AG09319 (cell line): ENCODE data around the gene IL36B.
"Not testable (repeated sequence)": the region's sequence is repeated elsewhere in the genome, so short reads cannot be mapped to it uniquely, and the experiment has no call there.

ENCODE experiments used
- DNase-seq: peaks from one replicate; pipeline ENCODE4 v3.0.0-alpha.2; 2010; ENCODE audit warnings: low read depth; ENCODE audit errors: extremely low read depth
- CTCF ChIP-seq: IDR thresholded peaks from 2 replicates; pipeline ENCODE4 v1.5.1; 2011; ENCODE audit warnings: low read depth, mild to moderate bottlenecking, inconsistent platforms, low read length, moderate library complexity

IL36B gene

GRCh38 chr2:113052396-113052917 is at the start of gene IL36B:
TSS of gene IL36B (minus strand) at chr2:113052867.
- no peak for TF ChIP-seq CTCF
- no peak for DNase-seq

GRCh38 chr2:113102133-113102532 is 49.5 kb upstream of the IL36B start:
- TF ChIP-seq CTCF: no peak

GRCh38 chr2:113098532-113098931 is 45.9 kb upstream of the IL36B start:
- no peak for TF ChIP-seq CTCF
- DNase-seq: no peak

More at GRCh38 chr2:113102133-113102532, 49.5 kb upstream of the IL36B start:
- DNase-seq: no peak

- DNase-seq: no peak
- TF ChIP-seq CTCF: no peak
Measured at GRCh38 chr2:113098041-113098440, 45.4 kb upstream of the IL36B start.

GRCh38 chr2:113096842-113097618 is 44.4 kb upstream of the IL36B start:
- not testable (repeated sequence) for DNase-seq

GRCh38 chr2:113096306-113096705 is 43.6 kb upstream of the IL36B start:
- not testable (repeated sequence) for DNase-seq

- TF ChIP-seq CTCF: no peak
- DNase-seq: no peak
Measured at GRCh38 chr2:113093613-113093977, 40.9 kb upstream of the IL36B start.

- no peak for TF ChIP-seq CTCF
- DNase-seq: no peak
Measured at GRCh38 chr2:113092864-113093612, 40.4 kb upstream of the IL36B start.
